Tibial nerve (tissue), 4 donors: Measurements from ENCODE around the gene RAP1GAP. TPM values are rescaled to one million over a fixed set of nuclear protein-coding genes. Genes with fewer than 3 reads are reported as not detected.

Experiments
- DNase-seq, 2 donors: peaks; one replicate each; pipeline ENCODE4 v3.0.0-alpha.2; 2019; ENCODE audit warnings: low spot score in 2 of 2
- H3K27ac ChIP-seq, 4 donors: fragments of 200-600 bp; sonication (generic) in 3 of 4; one replicate each; pipeline ENCODE4 v1.5.1; 2017 to 2019; ENCODE audit warnings: mild to moderate bottlenecking in 1 of 4
- H3K27me3 ChIP-seq, 2 donors: fragments of 200-600 bp; sonication (generic) in 1 of 2; one replicate each; pipeline versions ENCODE4 v1.5.1 to v1.6.0; 2017 to 2019
- H3K36me3 ChIP-seq, 3 donors: fragments of 200-600 bp; sonication (generic); one replicate each; pipeline ENCODE4 v1.5.1; 2018 to 2019
- H3K4me1 ChIP-seq, 4 donors: fragments of 200-600 bp; sonication (generic) in 3 of 4; one replicate each; pipeline ENCODE4 v1.5.1; 2017 to 2019
- H3K4me3 ChIP-seq, 4 donors: fragments of 200-600 bp; sonication (generic) in 3 of 4; one replicate each; pipeline ENCODE4 v1.5.1; 2017 to 2019; ENCODE audit warnings: mild to moderate bottlenecking in 1 of 4, moderate library complexity in 1 of 4
- H3K9me3 ChIP-seq, 4 donors: fragments of 200-600 bp; sonication (generic) in 3 of 4; one replicate each; pipeline ENCODE4 v1.5.1; 2017 to 2019
- CTCF ChIP-seq, 5 experiments: fragments of 200-600 bp in 3 of 5; fragments of 450-650 bp in 2 of 5; sonication (generic) in 3 of 5; IDR thresholded peaks; one replicate each; pipeline ENCODE4 v1.5.1; 2016 to 2019; ENCODE audit warnings: antibody characterized with exemption in 5 of 5, mild to moderate bottlenecking in 3 of 5, moderate library complexity in 2 of 5
- EP300 ChIP-seq, 2 donors: sonication (generic); formaldehyde crosslinking; IDR thresholded peaks; one replicate each; pipeline ENCODE4 v1.6.1; 2017; ENCODE audit warnings: antibody characterized with exemption in 2 of 2, mild to moderate bottlenecking in 1 of 2
- POLR2A ChIP-seq, 2 donors: fragments of 450-650 bp; IDR thresholded peaks; one replicate each; pipeline ENCODE4 v1.6.1; 2017; ENCODE audit warnings: antibody characterized with exemption in 2 of 2, mild to moderate bottlenecking in 2 of 2, moderate library complexity in 2 of 2
- WGBS, 2 donors: methylation state at CpG; one replicate each; pipeline ENCODE4 v1.1.5; 2018; 5-methylcytosine and 5-hydroxymethylcytosine counted together
- total RNA-seq, 4 donors: library from RNA; depleted of rRNA; stranded (reverse); fragments of >200 nt; gene quantifications; one replicate each; pipeline ENCODE4 v1.1.0, GENCODE V29; 2016

RAP1GAP gene
- total RNA-seq, 4 donors from 2014 or later = 2.4 to 5.1 (median 4.6) TPM

DNA sequence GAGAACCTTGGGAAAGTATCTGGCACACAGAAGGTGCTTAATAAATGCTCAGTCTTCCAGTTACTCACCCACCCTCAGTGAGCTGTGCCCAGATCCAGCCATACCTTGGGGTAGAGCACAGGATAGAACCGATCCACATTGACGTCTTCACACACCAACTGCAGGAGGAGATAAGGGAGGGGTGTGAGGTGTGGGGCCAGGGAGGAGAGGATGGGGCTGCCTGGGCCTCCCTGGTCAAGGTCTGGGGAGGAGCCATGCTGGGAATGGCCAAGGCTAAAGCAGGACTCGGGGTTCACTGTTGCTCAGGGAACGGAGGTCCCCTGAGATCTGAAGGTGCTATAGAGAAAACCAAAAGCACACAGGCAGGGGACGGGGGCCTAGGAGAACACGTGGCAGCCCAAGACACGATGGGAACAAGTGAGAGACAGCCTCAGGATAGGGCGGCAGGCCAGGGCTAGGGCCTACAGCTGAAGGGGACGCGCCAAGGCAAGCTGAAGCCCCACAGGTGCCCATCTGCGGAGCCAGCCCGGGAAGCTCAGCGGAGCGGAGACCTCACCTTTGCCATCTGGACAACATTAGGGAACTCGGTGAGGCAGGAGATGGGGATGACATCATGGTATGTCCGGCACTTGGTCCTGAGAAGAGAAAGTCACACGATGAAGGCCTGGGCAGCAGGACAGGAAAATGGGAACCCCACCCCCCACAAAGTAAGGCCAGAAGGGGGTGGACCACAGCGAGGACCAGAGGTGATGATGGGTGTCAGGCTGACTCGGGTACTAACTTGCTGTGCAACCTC, 55.9 kb downstream of the RAP1GAP start:
- DNase-seq = no peak
- no peaks in the 10 kb centered on the region for H3K9me3 ChIP-seq
- WGBS, 2 donors = 78 to 85% methylated on average over 18 to 19 of the region's 19 CpGs
- H3K27me3 ChIP-seq = no peaks in the 10 kb centered on the region
- H3K36me3 ChIP-seq = peaks cover 0 to 61% (median 0%) of the 10 kb centered on the region in 3 donors
- no peak for TF ChIP-seq CTCF (IDR thresholded peaks at IDR 0.05)
- no peak for TF ChIP-seq EP300 (IDR thresholded peaks at IDR 0.05)
- TF ChIP-seq POLR2A (IDR thresholded peaks at IDR 0.05) = no peak
- H3K27ac ChIP-seq = no peak overlapping the region
- no peak overlapping the region for H3K4me3 ChIP-seq
- peaks cover 0 to under 1% (median 0%) of the 10 kb centered on the region in 4 donors for H3K4me1 ChIP-seq

- Histone ChIP-seq H3K4me1 (peaks cover 0 to 10% (median 0%) of the 10 kb centered on the region in 4 donors), H3K27ac (no peak overlapping the region)
- TF ChIP-seq EP300 (IDR thresholded peaks at IDR 0.05) (no peak), POLR2A (IDR thresholded peaks at IDR 0.05) (no peak), CTCF (IDR thresholded peaks at IDR 0.05) (no peak)
Measured at GRCh38 chr1:21612057-21612456, 57.1 kb downstream of the RAP1GAP start.

DNA sequence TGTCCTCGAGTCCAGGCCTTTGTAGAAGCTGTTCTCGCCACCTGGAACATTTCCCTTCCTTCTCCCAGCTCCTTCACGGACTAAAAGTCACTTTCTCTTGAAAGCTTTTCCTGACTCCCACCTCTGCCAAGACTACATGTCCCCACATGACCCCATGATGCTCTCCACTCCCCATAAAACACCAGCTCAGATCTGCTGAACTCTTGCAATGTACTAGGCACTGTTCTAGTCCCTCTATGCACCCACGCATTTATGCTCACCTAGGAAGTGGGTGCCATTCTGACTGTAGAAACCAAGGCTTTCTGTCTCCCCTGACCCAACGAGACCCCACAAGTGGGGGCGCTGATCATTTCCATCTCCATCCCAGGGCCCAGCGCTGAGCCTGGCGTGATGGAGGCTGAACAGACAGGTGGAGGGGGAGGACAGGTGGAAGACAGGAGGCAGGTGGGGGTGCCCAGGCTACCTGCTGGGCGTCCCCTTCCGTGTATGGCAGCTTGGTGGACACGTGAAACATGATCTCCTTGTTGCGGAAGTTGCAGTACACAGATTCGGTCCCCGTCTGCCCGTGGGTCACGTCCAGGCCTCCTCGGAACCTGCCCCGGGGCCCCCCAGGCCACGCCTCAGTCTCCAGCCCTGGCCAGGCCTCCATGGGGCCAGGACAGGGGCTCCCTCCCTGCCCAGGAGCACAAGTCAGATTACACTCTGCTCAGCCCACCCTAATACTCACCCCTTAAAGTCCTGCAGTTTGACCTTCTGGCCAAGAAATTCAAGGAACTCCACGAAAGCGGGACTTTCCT, 58.0 kb downstream of the RAP1GAP start:
- Histone ChIP-seq H3K4me3 (no peak overlapping the region), H3K27me3 (no peaks in the 10 kb centered on the region), H3K9me3 (no peaks in the 10 kb centered on the region), H3K27ac (no peak overlapping the region), H3K36me3 (peaks cover 0 to 49% (median 0%) of the 10 kb centered on the region in 3 donors), H3K4me1 (peaks cover 0 to 10% (median 0%) of the 10 kb centered on the region in 4 donors)
- no peak for TF ChIP-seq POLR2A (IDR thresholded peaks at IDR 0.05)
- no peak for TF ChIP-seq EP300 (IDR thresholded peaks at IDR 0.05)
- no peak for TF ChIP-seq CTCF (IDR thresholded peaks at IDR 0.05)
- no peak for DNase-seq
- 79 to 87% methylated on average over 20 to 21 of the region's 21 CpGs for WGBS, 2 donors

More at GRCh38 chr1:21612057-21612456, 57.1 kb downstream of the RAP1GAP start:
- Histone ChIP-seq H3K36me3 (peaks cover 0 to 56% (median 0%) of the 10 kb centered on the region in 3 donors), H3K27me3 (no peaks in the 10 kb centered on the region), H3K9me3 (no peaks in the 10 kb centered on the region), H3K4me3 (no peak overlapping the region)
- DNase-seq = no peak
- 91 to 93% methylated on average over 13 of the region's 13 CpGs for WGBS, 2 donors

- TF ChIP-seq EP300 (IDR thresholded peaks at IDR 0.05) = no peak
- 62 to 87% methylated on average over 9 to 16 of the region's 16 CpGs for WGBS, 2 donors
- no peak overlapping the region for H3K4me3 ChIP-seq
- H3K4me1 ChIP-seq = peaks cover 0 to 10% (median 0%) of the 10 kb centered on the region in 4 donors
- no peaks in the 10 kb centered on the region for H3K27me3 ChIP-seq
- no peak overlapping the region for H3K27ac ChIP-seq
- no peaks in the 10 kb centered on the region for H3K9me3 ChIP-seq
- peaks cover 0 to 53% (median 0%) of the 10 kb centered on the region in 3 donors for H3K36me3 ChIP-seq
- no peak for DNase-seq
Measured at GRCh38 chr1:21610027-21610426, 59.1 kb downstream of the RAP1GAP start.

DNA sequence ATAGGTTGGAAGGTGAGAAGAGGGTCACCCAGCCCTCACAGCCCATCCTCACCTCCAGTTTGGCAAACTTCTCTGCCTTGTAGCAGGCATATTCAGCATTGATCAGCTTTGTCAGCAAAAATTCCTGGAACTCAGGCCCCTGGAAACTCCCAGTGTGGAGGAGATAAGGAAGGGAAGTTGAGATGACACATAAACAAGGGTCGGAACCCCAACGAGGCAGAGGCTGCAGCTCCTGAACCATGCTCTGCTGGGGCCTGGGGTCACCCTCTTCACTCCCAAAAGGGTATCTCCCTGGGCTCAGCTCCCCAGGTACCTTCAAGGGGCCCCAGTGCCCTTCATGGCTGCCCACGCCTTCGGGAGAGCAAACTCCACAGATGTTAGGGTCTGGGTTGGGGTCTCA, 60.4 kb downstream of the RAP1GAP start:
- H3K4me3 ChIP-seq = no peak overlapping the region
- H3K27ac ChIP-seq = no peak overlapping the region
- H3K9me3 ChIP-seq = no peaks in the 10 kb centered on the region
- 64 to 72% methylated on average over 4 of the region's 4 CpGs for WGBS, 2 donors
- H3K27me3 ChIP-seq = no peaks in the 10 kb centered on the region
- peaks cover 0 to 46% (median 0%) of the 10 kb centered on the region in 3 donors for H3K36me3 ChIP-seq
- DNase-seq = no peak
- TF ChIP-seq POLR2A (IDR thresholded peaks at IDR 0.05) = no peak
- peaks cover 0 to 10% (median 0%) of the 10 kb centered on the region in 4 donors for H3K4me1 ChIP-seq
